Ammon's horn (tissue), 1 donor: ENCODE data around the gene APLF.

Source experiments
- DNase-seq: peaks from one replicate; pipeline ENCODE4 v3.0.0-alpha.2; 2016; ENCODE audit warnings: low spot score

Gene APLF

GRCh38 chr2:68467077-68467960, at the start of gene APLF, which contains the start of gene FBXO48:
Gene APLF (plus strand): TSS chr2:68467585. CDS start chr2:68467732, 147 bp downstream.
Gene FBXO48 (minus strand): TSS chr2:68467294. CDS start chr2:68465145, 2,149 bp downstream.
- DNase-seq, result peak; percentile 98

GRCh38 chr2:68417926-68418325, 49.5 kb upstream of the APLF start:
- DNase-seq, result no peak

GRCh38 chr2:68418419-68418818, 49.0 kb upstream of the APLF start:
- DNase-seq, result peak; percentile 40

- no peak for DNase-seq
Observed at GRCh38 chr2:68418855-68419254, 48.5 kb upstream of the APLF start.

- DNase-seq, result no peak
Observed at GRCh38 chr2:68420254-68420910, 47.0 kb upstream of the APLF start.

GRCh38 chr2:68423966-68424650, 43.3 kb upstream of the APLF start:
- DNase-seq, result no peak

GRCh38 chr2:68425503-68425902, 41.9 kb upstream of the APLF start:
- DNase-seq, result no peak

GRCh38 chr2:68426446-68426845, 40.9 kb upstream of the APLF start:
- DNase-seq, result no peak

GRCh38 chr2:68426848-68427579, 40.4 kb upstream of the APLF start:
- DNase-seq, result no peak

- no peak for DNase-seq
Observed at GRCh38 chr2:68428126-68428525, 39.3 kb upstream of the APLF start.

- DNase-seq, result no peak
Observed at GRCh38 chr2:68428746-68429145, 38.6 kb upstream of the APLF start.

- DNase-seq, result no peak
Observed at GRCh38 chr2:68429311-68429826, 38.0 kb upstream of the APLF start.

- DNase-seq, result no peak
Observed at GRCh38 chr2:68431316-68431972, 35.9 kb upstream of the APLF start.

- no peak for DNase-seq
Observed at GRCh38 chr2:68432696-68433658, 34.4 kb upstream of the APLF start.

- DNase-seq, result no peak
Observed at GRCh38 chr2:68434981-68435380, 32.4 kb upstream of the APLF start.

- no peak for DNase-seq
Observed at GRCh38 chr2:68435615-68436014, 31.8 kb upstream of the APLF start.

- DNase-seq, result no peak
Observed at GRCh38 chr2:68436270-68436669, 31.1 kb upstream of the APLF start.

- DNase-seq, result no peak
Observed at GRCh38 chr2:68438455-68439303, 28.7 kb upstream of the APLF start.
